CD14-positive monocyte (primary cell): ENCODE results near the gene NAA40. TPM values are rescaled to one million over a fixed set of nuclear protein-coding genes. Genes with fewer than 3 reads are reported as not detected.

Source experiments
- DNase-seq, 3 donors: peaks; one replicate each; pipeline ENCODE4 v3.0.0-alpha.2; 2011 to 2022
- H2AFZ ChIP-seq: 2 replicates; pipeline ENCODE4 v1.6.0; 2012; ENCODE audit warnings: mild to moderate bottlenecking, low read depth, low read length, inconsistent platforms; ENCODE audit not compliant: insufficient read depth, poor library complexity, severe bottlenecking
- H3K27ac ChIP-seq, 2 donors: 1 replicate in 1 of 2; 2 replicates in 1 of 2; pipeline ENCODE4 v1.5.1; 2012 to 2013; ENCODE audit warnings: low read length in 2 of 2, control low read depth in 1 of 2, inconsistent platforms in 1 of 2, low read depth in 1 of 2, mild to moderate bottlenecking in 1 of 2
- H3K27me3 ChIP-seq, 2 donors: one replicate each; pipeline versions ENCODE4 v1.6.0 to v1.6.1; 2011 to 2013; ENCODE audit warnings: low read length in 2 of 2; ENCODE audit not compliant: control insufficient read depth in 2 of 2, insufficient read depth in 2 of 2
- H3K36me3 ChIP-seq, 2 donors: replicated peaks in 1 of 2; 1 replicate in 1 of 2; 2 replicates in 1 of 2; pipeline versions ENCODE4 v1.5.1 to v1.6.1; 2012 to 2013; ENCODE audit warnings: low read length in 2 of 2, control low read depth in 1 of 2, inconsistent platforms in 1 of 2, mild to moderate bottlenecking in 1 of 2; ENCODE audit not compliant: insufficient read depth in 2 of 2, control insufficient read depth in 1 of 2
- H3K4me1 ChIP-seq, 2 donors: 1 replicate in 1 of 2; 2 replicates in 1 of 2; pipeline versions ENCODE4 v1.5.1 to v1.6.1; 2012 to 2013; ENCODE audit warnings: low read length in 2 of 2, control low read depth in 1 of 2, inconsistent platforms in 1 of 2, mild to moderate bottlenecking in 1 of 2, moderate library complexity in 1 of 2; ENCODE audit not compliant: insufficient read depth in 2 of 2, control insufficient read depth in 1 of 2
- H3K4me2 ChIP-seq: replicated peaks from 2 replicates; pipeline ENCODE3; 2012; ENCODE audit warnings: low read length, moderate library complexity, mild to moderate bottlenecking; ENCODE audit not compliant: poor library complexity, severe bottlenecking; ENCODE audit errors: extremely low read depth
- H3K4me3 ChIP-seq, 3 experiments: fragments of 200-600 bp in 1 of 3; sonication (generic) in 1 of 3; replicated peaks in 1 of 3; 1 replicate in 2 of 3; 2 replicates in 1 of 3; pipeline ENCODE4 v1.5.1; 2011 to 2013; ENCODE audit warnings: low read length in 3 of 3, mild to moderate bottlenecking in 3 of 3, control low read depth in 2 of 3, low read depth in 2 of 3, inconsistent platforms in 1 of 3, moderate library complexity in 1 of 3
- H3K79me2 ChIP-seq: 2 replicates; pipeline ENCODE4 v1.6.0; 2012; ENCODE audit warnings: mild to moderate bottlenecking, control low read depth, inconsistent platforms, low read length, moderate library complexity; ENCODE audit not compliant: insufficient read depth
- H3K9ac ChIP-seq: 2 replicates; pipeline ENCODE4 v1.6.0; 2017; ENCODE audit warnings: low read length, mild to moderate bottlenecking; ENCODE audit not compliant: insufficient read depth, poor library complexity, severe bottlenecking
- H3K9me3 ChIP-seq, 2 donors: replicated peaks in 1 of 2; 1 replicate in 1 of 2; 2 replicates in 1 of 2; pipeline versions ENCODE4 v1.5.1 to v1.6.1; 2012 to 2013; ENCODE audit warnings: low read length in 2 of 2, control low read depth in 1 of 2; ENCODE audit not compliant: control insufficient read depth in 1 of 2, insufficient read depth in 1 of 2
- H4K20me1 ChIP-seq: 2 replicates; pipeline ENCODE4 v1.6.0; 2012; ENCODE audit warnings: mild to moderate bottlenecking, low read length, control low read depth, moderate library complexity; ENCODE audit not compliant: insufficient read depth
- H3K27ac Mint-ChIP-seq, 7 donors: one replicate each; pipeline ENCODE4 v1.8.0; 2020; ENCODE audit warnings: mild to moderate bottlenecking in 7 of 7, mixed read lengths in 7 of 7, moderate library complexity in 6 of 7, inconsistent platforms in 2 of 7
- H3K27me3 Mint-ChIP-seq, 3 donors: one replicate each; pipeline ENCODE4 v1.8.0; 2021 to 2022; ENCODE audit warnings: low read depth in 3 of 3, mild to moderate bottlenecking in 3 of 3, mixed read lengths in 3 of 3, moderate library complexity in 3 of 3, inconsistent platforms in 1 of 3
- H3K36me3 Mint-ChIP-seq, 2 donors: one replicate each; pipeline ENCODE4 v1.8.0; 2020; ENCODE audit warnings: mixed read lengths in 2 of 2, inconsistent platforms in 1 of 2, mild to moderate bottlenecking in 1 of 2
- H3K4me1 Mint-ChIP-seq: one replicate; pipeline ENCODE4 v1.8.0; 2020; ENCODE audit warnings: mild to moderate bottlenecking, mixed read lengths
- H3K4me3 Mint-ChIP-seq, 2 donors: one replicate each; pipeline ENCODE4 v1.8.0; 2020; ENCODE audit warnings: mild to moderate bottlenecking in 2 of 2, mixed read lengths in 2 of 2, moderate library complexity in 1 of 2
- H3K9me3 Mint-ChIP-seq, 7 donors: one replicate each; pipeline ENCODE4 v1.8.0; 2020 to 2022; ENCODE audit warnings: mixed read lengths in 7 of 7, mild to moderate bottlenecking in 6 of 7, moderate library complexity in 6 of 7, inconsistent platforms in 2 of 7
- WGBS: methylation state at CpG from one replicate; pipeline ENCODE4 v1.1.5; 2013; ENCODE audit warnings: missing lambda C conversion rate; ENCODE audit not compliant: insufficient coverage; 5-methylcytosine and 5-hydroxymethylcytosine counted together
- intact Hi-C, 2 donors: fragments of 100-400 bp; cut with micrococcal nuclease; formaldehyde crosslinking; loops; one replicate each; pipeline versions ENCODE4 v1.15.0 to v1.15.1; 2023
- polyA plus RNA-seq, 3 donors: library from polyadenylated mRNA; depleted of rRNA in 1 of 3; unstranded in 2 of 3; stranded (reverse) in 1 of 3; fragments of 300-500 nt in 2 of 3; fragments of >200 nt in 1 of 3; fragmentation: Illumina TruSeq in 2 of 3; gene quantifications; 1 replicate in 2 of 3; 2 replicates in 1 of 3; pipeline ENCODE4 v1.2.3, GENCODE V29; 2012 to 2021
- TF ChIP-seq, protein P1 (sequence below): fragments of 200-600 bp; IDR thresholded peaks from one replicate; pipeline ENCODE4 v1.8.0; 2022; ENCODE audit warnings: antibody characterized with exemption, mild to moderate bottlenecking

NAA40 gene
- polyA plus RNA-seq, 3 donors: 1.5 to 14.5 (median 1.6) TPM

DNA sequence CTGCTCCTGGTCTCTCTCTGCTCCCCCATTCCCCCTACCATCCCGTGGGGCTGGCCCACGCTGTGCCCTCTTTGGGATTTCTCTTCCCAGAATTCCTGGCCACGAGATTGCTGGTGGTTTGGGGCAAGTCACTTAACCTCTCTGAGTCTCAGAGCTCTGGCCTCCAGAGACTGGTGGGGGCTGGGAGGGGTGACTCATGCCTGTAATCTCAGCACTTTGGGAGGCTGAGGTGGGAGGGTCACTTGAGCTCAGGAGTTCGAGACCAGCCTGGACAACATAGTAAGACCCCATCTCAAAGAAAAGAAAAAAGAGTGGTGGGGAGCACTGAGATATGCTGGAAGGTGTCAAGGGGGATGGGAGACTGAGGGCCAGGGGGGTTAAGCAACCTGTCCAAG lies 65.8 kb downstream of the NAA40 start:
- Mint-ChIP-seq H3K36me3 (peaks cover 0 to 4% of the 10 kb centered on the region in 2 donors), H3K9me3 (peaks cover 0 to 15% (median 4%) of the 10 kb centered on the region in 7 donors), H3K4me3 (peak overlapping the region in 1 of 2 donors; percentile 39), H3K4me1 (peaks cover 45% of the 10 kb centered on the region), H3K27ac (peak overlapping the region in 1 of 7 donors; percentile 17), H3K27me3 (peaks cover 67 to 92% (median 72%) of the 10 kb centered on the region in 3 donors)
- Histone ChIP-seq H3K9me3 (peaks cover under 1 to 5% of the 10 kb centered on the region in 2 donors), H3K4me2 (no peak overlapping the region), H3K9ac (no peak overlapping the region), H3K4me3 (no peak overlapping the region), H2AFZ (no peak overlapping the region), H3K27ac (no peak overlapping the region), H3K79me2 (no peaks in the 10 kb centered on the region), H3K27me3 (peaks cover 15 to 81% of the 10 kb centered on the region in 2 donors), H4K20me1 (peaks cover 8% of the 10 kb centered on the region), H3K4me1 (peaks cover 40 to 50% of the 10 kb centered on the region in 2 donors), H3K36me3 (no peaks in the 10 kb centered on the region)
- intact Hi-C loops: no loop called here
- TF ChIP-seq, protein P1, sequence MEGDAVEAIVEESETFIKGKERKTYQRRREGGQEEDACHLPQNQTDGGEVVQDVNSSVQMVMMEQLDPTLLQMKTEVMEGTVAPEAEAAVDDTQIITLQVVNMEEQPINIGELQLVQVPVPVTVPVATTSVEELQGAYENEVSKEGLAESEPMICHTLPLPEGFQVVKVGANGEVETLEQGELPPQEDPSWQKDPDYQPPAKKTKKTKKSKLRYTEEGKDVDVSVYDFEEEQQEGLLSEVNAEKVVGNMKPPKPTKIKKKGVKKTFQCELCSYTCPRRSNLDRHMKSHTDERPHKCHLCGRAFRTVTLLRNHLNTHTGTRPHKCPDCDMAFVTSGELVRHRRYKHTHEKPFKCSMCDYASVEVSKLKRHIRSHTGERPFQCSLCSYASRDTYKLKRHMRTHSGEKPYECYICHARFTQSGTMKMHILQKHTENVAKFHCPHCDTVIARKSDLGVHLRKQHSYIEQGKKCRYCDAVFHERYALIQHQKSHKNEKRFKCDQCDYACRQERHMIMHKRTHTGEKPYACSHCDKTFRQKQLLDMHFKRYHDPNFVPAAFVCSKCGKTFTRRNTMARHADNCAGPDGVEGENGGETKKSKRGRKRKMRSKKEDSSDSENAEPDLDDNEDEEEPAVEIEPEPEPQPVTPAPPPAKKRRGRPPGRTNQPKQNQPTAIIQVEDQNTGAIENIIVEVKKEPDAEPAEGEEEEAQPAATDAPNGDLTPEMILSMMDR: no peak
- no peak for DNase-seq
- WGBS: 94% methylated on average over 2 of the region's 4 CpGs

DNA sequence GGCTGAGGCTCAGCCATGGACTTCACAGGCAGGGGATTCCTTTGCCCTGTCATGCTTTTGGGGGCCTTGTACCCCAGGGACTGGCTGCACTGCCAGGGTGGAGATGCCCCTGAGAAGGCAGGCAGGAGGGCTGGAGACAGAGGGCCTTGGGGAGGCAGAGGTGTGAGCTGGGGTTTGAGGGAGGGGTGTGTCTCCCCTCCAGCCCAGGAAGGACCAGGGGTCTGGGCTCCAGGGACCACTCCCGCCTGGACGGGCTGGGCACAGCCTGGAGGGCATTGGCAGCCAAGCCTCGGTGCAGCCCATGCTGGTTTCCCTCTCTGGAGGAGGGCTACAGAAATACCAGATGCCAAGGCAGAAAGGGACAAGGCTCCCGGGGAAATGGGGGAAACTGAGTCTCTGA lies 66.9 kb downstream of the NAA40 start:
- no peak overlapping the region for H3K27ac Mint-ChIP-seq
- Histone ChIP-seq H3K4me3 (no peak overlapping the region), H3K4me2 (no peak overlapping the region), H3K9me3 (peaks cover 4 to 11% of the 10 kb centered on the region in 2 donors), H3K4me1 (peaks cover 32 to 39% of the 10 kb centered on the region in 2 donors), H3K36me3 (no peaks in the 10 kb centered on the region), H2AFZ (no peak overlapping the region), H3K27ac (no peak overlapping the region), H3K9ac (no peak overlapping the region), H3K79me2 (no peaks in the 10 kb centered on the region), H3K27me3 (peaks cover 13 to 74% of the 10 kb centered on the region in 2 donors), H4K20me1 (no peaks in the 10 kb centered on the region)
- no peak overlapping the region for H3K4me3 Mint-ChIP-seq
- H3K4me1 Mint-ChIP-seq: peaks cover 41% of the 10 kb centered on the region
- TF ChIP-seq, protein P1: no peak
- intact Hi-C loops: no loop called here
- DNase-seq: no peak
- 91% methylated on average over 4 of the region's 4 CpGs for WGBS
- H3K36me3 Mint-ChIP-seq: peaks cover 0 to 4% of the 10 kb centered on the region in 2 donors
- peaks cover 8 to 21% (median 11%) of the 10 kb centered on the region in 7 donors for H3K9me3 Mint-ChIP-seq
- peaks cover 65 to 86% (median 66%) of the 10 kb centered on the region in 3 donors for H3K27me3 Mint-ChIP-seq
